ENCODE measurements around the gene CA4. TPM values are rescaled to one million over a fixed set of nuclear protein-coding genes. Genes with fewer than 3 reads are reported as not detected.

Gene CA4
- not detected in 2 replicates for total RNA-seq

DNA sequence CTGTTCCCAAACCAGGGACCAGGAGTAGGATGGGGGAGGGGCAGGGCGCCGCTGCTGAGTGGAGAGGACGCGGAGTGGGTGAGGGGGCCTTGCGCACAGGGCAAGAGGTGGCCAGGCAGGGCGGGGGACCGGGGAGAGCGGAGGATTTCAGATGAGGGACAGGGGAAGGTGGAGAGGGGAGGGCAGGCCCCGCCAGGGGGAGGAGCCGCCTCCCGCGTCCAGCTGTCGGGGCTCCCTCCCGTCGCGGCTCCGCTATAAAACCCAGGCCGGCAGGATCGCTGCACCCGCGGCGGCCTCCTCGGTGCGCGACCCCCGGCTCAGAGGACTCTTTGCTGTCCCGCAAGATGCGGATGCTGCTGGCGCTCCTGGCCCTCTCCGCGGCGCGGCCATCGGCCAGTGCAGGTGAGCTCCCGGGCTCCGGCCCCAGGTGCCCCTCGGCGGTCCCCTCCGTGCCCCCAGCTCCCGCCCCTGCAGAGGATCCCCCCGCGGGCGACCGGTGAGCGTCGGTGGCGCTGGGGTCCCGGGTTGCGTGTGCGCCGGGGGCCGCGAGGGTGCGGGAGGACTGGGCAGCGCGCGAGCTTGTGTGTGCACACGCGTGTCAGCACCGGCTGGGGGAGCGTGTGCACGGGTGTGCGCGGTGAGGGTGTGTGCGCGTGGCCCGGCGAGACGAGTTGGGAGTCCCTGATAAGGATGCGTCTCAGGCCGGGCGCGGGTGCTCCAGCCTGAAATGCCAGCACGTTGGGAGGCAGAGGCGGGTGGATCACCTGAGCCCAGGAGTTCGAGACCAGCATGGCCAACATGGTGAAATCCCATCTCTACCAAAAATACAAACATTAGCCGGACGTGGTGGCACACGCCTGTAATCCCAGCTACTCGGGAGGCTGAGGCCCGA lies at the start of gene CA4:
Gene CA4, plus strand, starts transcription at position 283 of the 892 bp plus-strand sequence. Its CDS starts 62 bp downstream, at position 345.

Other genes starting within 250 kb of the CA4 start
- gene RNFT1, start 185.2 kb upstream of the CA4 start, total RNA-seq, result 6.9 and 7.8 TPM in 2 replicates
- gene HEATR6, start 71.1 kb upstream of the CA4 start, total RNA-seq, result 13.0 and 18.1 TPM in 2 replicates
- 28.9 and 40.3 TPM in 2 replicates for gene USP32, start 242.2 kb downstream of the CA4 start, total RNA-seq

All from cardiac atrium fibroblast (primary cell).